SK-N-SH treated with all-trans-retinoic acid at 6 μM for 48 hours (cell line): Measurements from ENCODE around the gene MYO9A.

ENCODE experiments used
- BACH2 ChIP-seq: fragments of 250-450 bp; sonication (Bioruptor Pico); IDR thresholded peaks from 2 replicates; pipeline ENCODE4 v1.9.0; 2021; ENCODE audit warnings: mild to moderate bottlenecking, borderline replicate concordance
- SNAI2 ChIP-seq: fragments of 250-450 bp; sonication (Bioruptor Pico); IDR thresholded peaks from 2 replicates; pipeline ENCODE4 v1.5.0; 2020; ENCODE audit warnings: mild to moderate bottlenecking, moderate library complexity
- ZFP30 ChIP-seq: fragments of 450-650 bp; formaldehyde crosslinking; IDR thresholded peaks from 2 replicates; pipeline ENCODE4 v1.5.0; 2022; ENCODE audit warnings: mild to moderate bottlenecking, moderate library complexity

DNA sequence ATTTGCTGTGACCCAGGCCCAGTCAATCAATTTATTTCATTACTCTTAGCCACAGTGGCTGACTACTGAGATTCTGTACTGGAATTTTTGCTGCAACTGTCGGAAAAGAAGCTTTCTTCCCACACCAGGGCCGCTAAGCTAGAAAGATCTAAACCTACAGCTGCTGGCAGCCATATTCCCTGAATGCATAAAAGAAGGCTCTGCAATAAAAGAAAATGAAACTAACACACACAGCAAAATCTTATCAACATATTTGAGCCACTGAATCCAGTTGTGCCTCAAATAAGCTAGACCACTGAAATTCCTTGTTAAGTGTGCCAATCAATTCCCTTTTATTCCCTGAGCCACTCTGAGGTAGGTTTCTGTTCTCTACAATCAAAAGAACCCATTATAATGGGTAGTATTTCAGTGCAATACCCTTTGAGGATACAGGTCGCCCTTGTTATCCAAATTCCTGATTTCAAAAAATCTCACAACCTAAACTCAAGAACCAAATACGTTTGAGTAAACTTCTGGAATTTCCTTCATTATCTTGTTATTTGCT is 60.3 kb downstream of the MYO9A start:
- TF ChIP-seq BACH2 (CRISPR knock-in tag): no peak
- no peak for TF ChIP-seq SNAI2 (CRISPR knock-in tag)
- no peak for TF ChIP-seq ZFP30 (CRISPR knock-in tag)
